SK-N-SH (cell line): Measurements from ENCODE around the gene TSSK2. TPM values are rescaled to one million over a fixed set of nuclear protein-coding genes. Genes with fewer than 3 reads are reported as not detected.

Experiments used
- CTCF ChIA-PET: fragments of 300-600, 350-600 bp; formaldehyde crosslinking; extraction: SDS; loops from one replicate; lab custom pipeline; 2021; lab: Yijun Ruan, JAX
- POLR2A ChIA-PET: fragments of 350-600 bp; sonication (Branson Sonifier 250); formaldehyde crosslinking; extraction: SDS; loops from one replicate; lab custom pipeline; 2020; ENCODE audit warnings: antibody characterized with exemption, inconsistent platforms; lab: Yijun Ruan, JAX
- DNase-seq: peaks from one replicate; pipeline ENCODE4 v3.0.0; 2012
- H2AFZ ChIP-seq: fragments of 200-600 bp; sonication (generic); 2 replicates; pipeline ENCODE4 v1.8.1; 2016; ENCODE audit warnings: antibody characterized with exemption, mild to moderate bottlenecking, low read depth
- H3F3A ChIP-seq: fragments of 200-600 bp; sonication (generic); replicated peaks from 2 replicates; pipeline ENCODE3; 2016; ENCODE audit warnings: antibody characterized with exemption, mild to moderate bottlenecking; ENCODE audit not compliant: insufficient read depth
- H3K27ac ChIP-seq, 2 experiments: fragments of 200-500 bp in 1 of 2; fragments of 200-600 bp in 1 of 2; sonication (Bioruptor generic) in 1 of 2; sonication (generic), shearing (Covaris generic) in 1 of 2; 2 replicates each; pipeline versions ENCODE4 v1.5.1 to v1.6.1; 2014 to 2016; ENCODE audit warnings: low read depth in 2 of 2, inconsistent platforms in 1 of 2, low read length in 1 of 2, mild to moderate bottlenecking in 1 of 2, mixed read lengths in 1 of 2
- H3K27me3 ChIP-seq: fragments of 200-600 bp; sonication (generic), shearing (Covaris generic); 2 replicates; pipeline ENCODE4 v1.6.1; 2016; ENCODE audit warnings: mixed run types; ENCODE audit not compliant: insufficient read depth
- H3K36me3 ChIP-seq, 2 experiments: fragments of 200-500 bp in 1 of 2; fragments of 200-600 bp in 1 of 2; sonication (Bioruptor generic) in 1 of 2; sonication (generic) in 1 of 2; replicated peaks in 1 of 2; 2 replicates each; pipeline versions ENCODE3 to v1.5.1; 2014 to 2016; ENCODE audit warnings: low read length in 1 of 2, mild to moderate bottlenecking in 1 of 2; ENCODE audit not compliant: insufficient read depth in 2 of 2, control insufficient read depth in 1 of 2
- H3K4me1 ChIP-seq, 2 experiments: fragments of 200-500 bp in 1 of 2; fragments of 200-600 bp in 1 of 2; sonication (Bioruptor generic) in 1 of 2; sonication (generic), shearing (Covaris generic) in 1 of 2; 2 replicates each; pipeline versions ENCODE4 v1.5.1 to v1.6.1; 2014 to 2016; ENCODE audit warnings: low read depth in 1 of 2, low read length in 1 of 2, mixed run types in 1 of 2; ENCODE audit not compliant: insufficient read depth in 2 of 2, control insufficient read depth in 1 of 2
- H3K4me2 ChIP-seq: fragments of 200-600 bp; sonication (generic), shearing (Covaris generic); 2 replicates; pipeline ENCODE4 v1.6.1; 2017; ENCODE audit warnings: mixed run types
- H3K4me3 ChIP-seq, 2 experiments: fragments of 200-500 bp in 1 of 2; fragments of 200-600 bp in 1 of 2; sonication (Bioruptor generic) in 1 of 2; sonication (generic), shearing (Covaris generic) in 1 of 2; 2 replicates each; pipeline versions ENCODE4 v1.5.1 to v1.8.1; 2014 to 2016; ENCODE audit warnings: low read depth in 2 of 2, inconsistent platforms in 1 of 2, low read length in 1 of 2, mild to moderate bottlenecking in 1 of 2, mixed read lengths in 1 of 2, moderate library complexity in 1 of 2
- H3K79me2 ChIP-seq: fragments of 200-600 bp; sonication (generic); 2 replicates; pipeline ENCODE4 v1.8.1; 2017; ENCODE audit warnings: mild to moderate bottlenecking; ENCODE audit not compliant: insufficient read depth
- H3K9ac ChIP-seq: fragments of 200-600 bp; sonication (generic); 2 replicates; pipeline ENCODE4 v1.6.1; 2017; ENCODE audit warnings: mixed run types
- H3K9me2 ChIP-seq: fragments of 200-600 bp; sonication (generic); 2 replicates; pipeline ENCODE4 v1.6.1; 2017; ENCODE audit warnings: mixed run types
- H3K9me3 ChIP-seq: fragments of 200-600 bp; sonication (generic); 2 replicates; pipeline ENCODE4 v1.6.1; 2017; ENCODE audit warnings: mixed run types, mild to moderate bottlenecking, moderate library complexity
- H4K20me1 ChIP-seq: fragments of 200-600 bp; sonication (generic); 2 replicates; pipeline ENCODE4 v1.6.1; 2017; ENCODE audit warnings: mild to moderate bottlenecking, mixed run types; ENCODE audit not compliant: insufficient read depth
- CHD2 ChIP-seq: fragments of 150-350 bp; IDR thresholded peaks from 2 replicates; pipeline ENCODE4 v1.6.1; 2018; ENCODE audit warnings: low read length; ENCODE audit not compliant: partially characterized antibody
- CTCF ChIP-seq: fragments of 200-600 bp; sonication (generic); IDR thresholded peaks from 2 replicates; pipeline ENCODE4 v1.6.1; 2017; ENCODE audit warnings: antibody characterized with exemption, mild to moderate bottlenecking, moderate library complexity
- EP300 ChIP-seq, 2 experiments: IDR thresholded peaks; 2 replicates each; pipeline versions ENCODE4 v1.4.0 to v1.6.1; 2012; ENCODE audit warnings: borderline replicate concordance in 1 of 2, low read depth in 1 of 2, low read length in 1 of 2
- FOSL2 ChIP-seq: IDR thresholded peaks from 2 replicates; pipeline ENCODE4 v1.4.0; 2012; ENCODE audit warnings: low read depth, mild to moderate bottlenecking, moderate library complexity, borderline replicate concordance
- FOXJ3 ChIP-seq: sonication (generic); formaldehyde crosslinking; IDR thresholded peaks from 2 replicates; pipeline ENCODE4 v1.5.1; 2020; ENCODE audit warnings: mild to moderate bottlenecking, missing genetic modification reagents
- FOXM1 ChIP-seq: IDR thresholded peaks from 2 replicates; pipeline ENCODE4 v1.4.0; 2012; ENCODE audit warnings: low read depth, mild to moderate bottlenecking
- GABPA ChIP-seq: IDR thresholded peaks from 2 replicates; pipeline ENCODE4 v1.4.0; 2012; ENCODE audit warnings: low read depth, mild to moderate bottlenecking
- GATA2 ChIP-seq: sonication (generic); formaldehyde crosslinking; IDR thresholded peaks from 2 replicates; pipeline ENCODE4 v1.5.0; 2020; ENCODE audit warnings: mild to moderate bottlenecking, missing genetic modification reagents
- IRF3 ChIP-seq: fragments of 150-350 bp; IDR thresholded peaks from 2 replicates; pipeline ENCODE4 v1.6.1; 2016; ENCODE audit warnings: mild to moderate bottlenecking, low read depth, low read length
- JUND ChIP-seq: IDR thresholded peaks from 2 replicates; pipeline ENCODE4 v1.4.0; 2012
- NFIC ChIP-seq: IDR thresholded peaks from 2 replicates; pipeline ENCODE4 v1.4.0; 2012; ENCODE audit warnings: borderline replicate concordance
- NRF1 ChIP-seq: IDR thresholded peaks from 2 replicates; pipeline ENCODE4 v1.6.1; 2012; ENCODE audit warnings: low read depth, mild to moderate bottlenecking, low read length
- RCOR1 ChIP-seq: fragments of 150-350 bp; IDR thresholded peaks from 2 replicates; pipeline ENCODE4 v1.6.1; 2017; ENCODE audit warnings: antibody characterized with exemption, low read length
- REST ChIP-seq: IDR thresholded peaks from 2 replicates; pipeline ENCODE4 v1.6.1; 2012; ENCODE audit warnings: mild to moderate bottlenecking, low read depth, low read length, moderate library complexity
- RXRA ChIP-seq: IDR thresholded peaks from 2 replicates; pipeline ENCODE4 v1.4.0; 2012; ENCODE audit warnings: low read depth, mild to moderate bottlenecking, borderline replicate concordance
- SMC3 ChIP-seq: IDR thresholded peaks from 2 replicates; pipeline ENCODE4 v1.6.1; 2012; ENCODE audit warnings: low read depth, low read length, improper control_type of control experiment
- TCF12 ChIP-seq: IDR thresholded peaks from 2 replicates; pipeline ENCODE4 v1.4.0; 2012
- YY1 ChIP-seq: IDR thresholded peaks from 2 replicates; pipeline ENCODE4 v1.4.0; 2012; ENCODE audit warnings: low read depth, mild to moderate bottlenecking
- ZBTB33 ChIP-seq: IDR thresholded peaks from 2 replicates; pipeline ENCODE4 v1.4.0; 2012; ENCODE audit warnings: low read depth, borderline replicate concordance
- WGBS: methylation state at CpG from one replicate; pipeline ENCODE4 v1.1.6; 2017; ENCODE audit warnings: low lambda C conversion rate; 5-methylcytosine and 5-hydroxymethylcytosine counted together
- polyA plus RNA-seq, 3 experiments: library from polyadenylated mRNA; depleted of rRNA; stranded (reverse); fragments of >200 nt; gene quantifications; 2 replicates each; pipeline ENCODE4 v1.2.3, GENCODE V29; 2012

Gene TSSK2
- polyA plus RNA-seq, 1 of the 3 experiments (the other 2 are of a cell fraction) = not detected

- peaks cover 0 to 2% of the 10 kb centered on the region in 2 experiments; a peak in 1 of 4 replicates for H3K4me1 ChIP-seq
- WGBS = 72% methylated on average over 7 of the region's 7 CpGs
- H3K9ac ChIP-seq = no peak overlapping the region
- POLR2A ChIA-PET = interaction anchor here (0.6 kb wide), 1 partner anchor 108 kb away, joined by 3 read pairs; no protein-coding TSS in a partner anchor
- CTCF ChIA-PET = interaction anchor here (2.1 kb wide), 1 partner anchor 17 kb away, joined by 14 read pairs; the partner anchor contains the start of gene ESS2
- no peak overlapping the region for H3K4me2 ChIP-seq
- H3K79me2 ChIP-seq = no peaks in the 10 kb centered on the region
- H3F3A ChIP-seq = no peaks in the 10 kb centered on the region
- TF ChIP-seq EP300 (IDR thresholded peaks at IDR 0.05; ENCODE audit: borderline replicate concordance in 1 of 2, low read depth in 1 of 2, low read length in 1 of 2) (no peak), TCF12 (no peak), GATA2 (CRISPR knock-in tag) (no peak), CHD2 (no peak), SMC3 (no peak), YY1 (no peak), ZBTB33 (no peak), IRF3 (no peak), JUND (no peak), NFIC (no peak), FOSL2 (no peak), FOXM1 (no peak), NRF1 (no peak), FOXJ3 (CRISPR knock-in tag) (no peak), GABPA (no peak)
- no peak overlapping the region for H3K27ac ChIP-seq
- DNase-seq = no peak
- H3K27me3 ChIP-seq = no peaks in the 10 kb centered on the region
- peaks cover 4% of the 10 kb centered on the region in 2 experiments for H3K36me3 ChIP-seq
- H3K9me3 ChIP-seq = no peaks in the 10 kb centered on the region
- no peak overlapping the region for H3K4me3 ChIP-seq
- H2AFZ ChIP-seq = no peak overlapping the region
- H4K20me1 ChIP-seq = no peaks in the 10 kb centered on the region
- H3K9me2 ChIP-seq = no peaks in the 10 kb centered on the region
Observed at GRCh38 chr22:19128009-19128401, 3.1 kb upstream of the TSSK2 start.

GRCh38 chr22:19128946-19129727 is 2.0 kb upstream of the TSSK2 start:
- no peaks in the 10 kb centered on the region for H3K9me3 ChIP-seq
- peaks cover 4 to 15% of the 10 kb centered on the region in 2 experiments for H3K36me3 ChIP-seq
- H3K9ac ChIP-seq = no peak overlapping the region
- 83% methylated on average over 4 of the region's 7 CpGs for WGBS
- no peak overlapping the region for H3K27ac ChIP-seq
- no peak for TF ChIP-seq REST
- TF ChIP-seq CHD2 = no peak
- TF ChIP-seq FOSL2 = no peak
- no peak for TF ChIP-seq CTCF
- TF ChIP-seq EP300 (IDR thresholded peaks at IDR 0.05; ENCODE audit: borderline replicate concordance in 1 of 2, low read depth in 1 of 2, low read length in 1 of 2) = no peak
- TF ChIP-seq RXRA = no peak
- TF ChIP-seq RCOR1 = no peak
- no peak for TF ChIP-seq GABPA
- TF ChIP-seq, all 33 proteins: peak for 0
- Histone ChIP-seq H3K9me2 (no peaks in the 10 kb centered on the region), H3F3A (no peaks in the 10 kb centered on the region), H3K27me3 (no peaks in the 10 kb centered on the region), H3K79me2 (no peaks in the 10 kb centered on the region), H4K20me1 (no peaks in the 10 kb centered on the region), H3K4me3 (no peak overlapping the region), H3K4me2 (no peak overlapping the region), H2AFZ (no peak overlapping the region), H3K4me1 (no peaks in the 10 kb centered on the region)
- POLR2A ChIA-PET = no interaction called here
- DNase-seq = no peak
- CTCF ChIA-PET = interaction anchor here (2.1 kb wide), 1 partner anchor 16 kb away, joined by 14 read pairs; the partner anchor contains the start of gene ESS2
